Loucy (cell line): Measurements from ENCODE around the gene WBP1L.

ENCODE experiments used
- H2AFZ ChIP-seq: fragments of 200-600 bp; sonication (generic); 2 replicates; pipeline ENCODE4 v1.6.0; 2016; ENCODE audit warnings: antibody characterized with exemption, mild to moderate bottlenecking, low read length, moderate library complexity
- H3F3A ChIP-seq: fragments of 200-600 bp; 2 replicates; pipeline ENCODE4 v1.6.0; 2016; ENCODE audit warnings: antibody characterized with exemption, low read depth, mild to moderate bottlenecking
- H3K27me3 ChIP-seq: fragments of 200-600 bp; sonication (generic); 2 replicates; pipeline ENCODE4 v1.6.1; 2014; ENCODE audit warnings: low read length, mild to moderate bottlenecking; ENCODE audit not compliant: insufficient read depth, poor library complexity, severe bottlenecking
- H3K36me3 ChIP-seq: fragments of 200-600 bp; sonication (generic); 2 replicates; pipeline ENCODE4 v1.6.1; 2016; ENCODE audit warnings: low read length; ENCODE audit not compliant: insufficient read depth
- H3K4me1 ChIP-seq: fragments of 200-600 bp; sonication (generic); 2 replicates; pipeline ENCODE4 v1.5.1; 2014; ENCODE audit warnings: low read length, mild to moderate bottlenecking; ENCODE audit not compliant: insufficient read depth, poor library complexity, severe bottlenecking
- H3K4me2 ChIP-seq: fragments of 200-600 bp; sonication (generic); 2 replicates; pipeline ENCODE4 v1.6.0; 2014; ENCODE audit warnings: antibody characterized with exemption, low read length, low read depth, mild to moderate bottlenecking; ENCODE audit not compliant: poor library complexity, severe bottlenecking
- H3K4me3 ChIP-seq: fragments of 200-600 bp; sonication (generic); 2 replicates; pipeline ENCODE4 v1.5.1; 2014; ENCODE audit warnings: low read length, mild to moderate bottlenecking, mixed read lengths; ENCODE audit not compliant: poor library complexity, severe bottlenecking
- H3K79me2 ChIP-seq: fragments of 200-600 bp; sonication (generic); 2 replicates; pipeline ENCODE4 v1.6.1; 2014; ENCODE audit warnings: low read length; ENCODE audit not compliant: insufficient read depth
- H3K9ac ChIP-seq: fragments of 200-600 bp; sonication (generic); 2 replicates; pipeline ENCODE4 v1.6.0; 2014; ENCODE audit warnings: mild to moderate bottlenecking, low read depth, low read length, moderate library complexity; ENCODE audit not compliant: poor library complexity, severe bottlenecking
- H3K9me2 ChIP-seq: fragments of 200-600 bp; sonication (generic); replicated peaks from 2 replicates; pipeline ENCODE4 v1.6.1; 2016; ENCODE audit warnings: low read depth, low read length, mixed read lengths
- H3K9me3 ChIP-seq: fragments of 200-600 bp; sonication (generic); 2 replicates; pipeline ENCODE4 v1.6.1; 2014; ENCODE audit warnings: mild to moderate bottlenecking, antibody characterized with exemption, low read length, low read depth; ENCODE audit not compliant: insufficient read depth
- H4K20me1 ChIP-seq: fragments of 200-600 bp; sonication (generic); 2 replicates; pipeline ENCODE4 v1.6.0; 2014; ENCODE audit warnings: antibody characterized with exemption, low read length, mild to moderate bottlenecking; ENCODE audit not compliant: insufficient read depth, poor library complexity, severe bottlenecking
- CTCF ChIP-seq: fragments of 200-600 bp; sonication (generic); conservative IDR thresholded peaks from 2 replicates; pipeline ENCODE4 v1.5.1; 2014; ENCODE audit warnings: mild to moderate bottlenecking, antibody characterized with exemption, low read length
- EZH2phosphoT487 ChIP-seq: fragments of 200-600 bp; IDR thresholded peaks from 2 replicates; pipeline ENCODE4 v1.6.1; 2018; ENCODE audit warnings: antibody characterized with exemption, mild to moderate bottlenecking, moderate library complexity, borderline replicate concordance

Gene WBP1L

GRCh38 chr10:102832987-102833386, 89.2 kb downstream of the WBP1L start:
- TF ChIP-seq CTCF (no peak), EZH2phosphoT487 (no peak)
- Histone ChIP-seq H3K4me1 (no peaks in the 10 kb centered on the region), H4K20me1 (no peaks in the 10 kb centered on the region)

DNA sequence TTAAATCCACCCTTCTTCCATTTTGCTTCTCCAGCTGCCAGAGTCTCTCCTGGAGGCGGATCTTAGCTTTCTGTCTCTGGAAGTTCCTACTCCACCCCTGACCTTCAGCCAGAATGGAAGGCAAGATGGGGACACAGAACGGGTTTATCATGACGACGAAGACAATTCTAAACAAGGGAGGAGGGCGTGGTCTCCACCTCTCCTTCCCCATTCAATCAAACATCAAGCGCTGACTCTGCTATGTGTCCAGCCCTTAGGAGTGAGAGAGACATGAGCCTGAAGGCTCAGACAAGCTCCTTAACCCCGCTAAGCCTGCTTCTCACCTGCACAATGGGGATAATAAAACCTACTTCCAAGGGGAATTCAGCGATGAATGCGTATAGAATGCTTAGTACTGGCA, 90.4 kb downstream of the WBP1L start:
- Histone ChIP-seq H2AFZ (no peak overlapping the region), H3K4me1 (no peaks in the 10 kb centered on the region), H3K9ac (no peak overlapping the region)

More at GRCh38 chr10:102832987-102833386, 89.2 kb downstream of the WBP1L start:
- Histone ChIP-seq H3K9me2 (no peaks in the 10 kb centered on the region), H3K9me3 (no peaks in the 10 kb centered on the region), H3K36me3 (no peaks in the 10 kb centered on the region), H3K27me3 (no peaks in the 10 kb centered on the region), H3F3A (no peaks in the 10 kb centered on the region), H3K4me3 (no peak overlapping the region), H3K4me2 (no peak overlapping the region), H3K79me2 (no peaks in the 10 kb centered on the region), H2AFZ (no peak overlapping the region), H3K9ac (no peak overlapping the region)

GRCh38 chr10:102835007-102835482, 91.3 kb downstream of the WBP1L start:
- TF ChIP-seq EZH2phosphoT487, result no peak
- peak; percentile 91 for TF ChIP-seq CTCF
- Histone ChIP-seq H3K9ac (no peak overlapping the region), H3K27me3 (no peaks in the 10 kb centered on the region), H3K4me1 (no peaks in the 10 kb centered on the region), H4K20me1 (no peaks in the 10 kb centered on the region), H2AFZ (no peak overlapping the region), H3K4me3 (no peak overlapping the region), H3K4me2 (no peak overlapping the region), H3K79me2 (no peaks in the 10 kb centered on the region), H3K36me3 (no peaks in the 10 kb centered on the region), H3F3A (no peaks in the 10 kb centered on the region), H3K9me2 (no peaks in the 10 kb centered on the region), H3K9me3 (no peaks in the 10 kb centered on the region)

More for the DNA sequence above, 90.4 kb downstream of the WBP1L start:
- Histone ChIP-seq H3K9me3 (no peaks in the 10 kb centered on the region), H3K9me2 (no peaks in the 10 kb centered on the region), H3K27me3 (no peaks in the 10 kb centered on the region), H3K36me3 (no peaks in the 10 kb centered on the region), H3F3A (no peaks in the 10 kb centered on the region), H3K4me2 (no peak overlapping the region), H3K4me3 (no peak overlapping the region), H4K20me1 (no peaks in the 10 kb centered on the region), H3K79me2 (no peaks in the 10 kb centered on the region)
- TF ChIP-seq CTCF (no peak), EZH2phosphoT487 (no peak)
